GM19043 (cell line): ENCODE measurements around the gene APH1B.
"Not testable (repeated sequence)": the region's sequence is repeated elsewhere in the genome, so short reads cannot be mapped to it uniquely, and the experiment has no call there.

Experiments used
- ATAC-seq: cut with Tn5 transposase; IDR thresholded peaks from one replicate; pipeline ENCODE4 v1.9.1; 2021; ENCODE audit warnings: low read depth; ENCODE audit not compliant: unreplicated experiment

Gene APH1B

DNA sequence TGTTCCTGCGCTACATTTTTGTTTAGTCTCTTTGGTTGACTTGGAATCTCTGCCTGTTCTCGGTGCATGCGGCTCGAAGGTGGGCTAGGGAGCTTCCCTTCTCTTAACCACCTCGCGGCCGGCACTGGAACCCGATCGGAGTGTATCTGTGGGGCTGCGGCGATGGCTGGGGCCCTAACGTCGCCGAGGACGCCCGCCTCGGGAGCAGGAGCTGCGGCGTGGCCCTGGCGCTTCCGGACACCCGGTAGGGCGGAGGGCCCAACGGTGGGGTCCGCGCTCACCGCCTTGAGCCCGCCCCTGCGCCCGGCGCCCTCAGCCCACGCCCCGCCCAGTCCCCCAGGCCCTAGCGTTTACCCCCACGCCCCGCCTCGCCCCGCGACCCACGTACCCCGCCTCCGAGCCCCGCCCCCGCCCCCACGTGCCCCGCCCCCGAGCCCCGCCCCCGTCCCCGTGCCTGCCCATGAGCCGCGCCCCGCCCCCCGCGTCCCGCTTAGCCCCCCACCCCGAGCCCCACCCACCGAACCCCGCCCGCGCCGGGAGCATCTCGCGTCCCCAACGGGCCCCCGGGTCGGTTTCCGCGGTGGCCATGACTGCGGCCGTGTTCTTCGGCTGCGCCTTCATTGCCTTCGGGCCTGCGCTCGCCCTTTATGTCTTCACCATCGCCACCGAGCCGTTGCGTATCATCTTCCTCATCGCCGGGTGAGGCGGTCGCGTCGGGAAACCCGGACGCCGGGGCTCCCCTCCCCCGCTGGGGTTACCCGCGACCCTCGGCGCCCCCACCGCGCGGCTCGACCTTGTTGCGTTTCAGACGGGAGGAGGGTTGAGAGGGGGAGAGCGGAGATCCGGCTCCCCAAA is at the start of gene APH1B:
Gene APH1B (plus strand): TSS at position 568 of the 855 bp plus-strand sequence. CDS start 19 bp downstream, at position 587.
- peak; percentile 62 for ATAC-seq

- no peak for ATAC-seq
Measured at GRCh38 chr15:63227689-63228088, 49.7 kb upstream of the APH1B start.

GRCh38 chr15:63231206-63231605 is 46.2 kb upstream of the APH1B start:
- no peak for ATAC-seq

DNA sequence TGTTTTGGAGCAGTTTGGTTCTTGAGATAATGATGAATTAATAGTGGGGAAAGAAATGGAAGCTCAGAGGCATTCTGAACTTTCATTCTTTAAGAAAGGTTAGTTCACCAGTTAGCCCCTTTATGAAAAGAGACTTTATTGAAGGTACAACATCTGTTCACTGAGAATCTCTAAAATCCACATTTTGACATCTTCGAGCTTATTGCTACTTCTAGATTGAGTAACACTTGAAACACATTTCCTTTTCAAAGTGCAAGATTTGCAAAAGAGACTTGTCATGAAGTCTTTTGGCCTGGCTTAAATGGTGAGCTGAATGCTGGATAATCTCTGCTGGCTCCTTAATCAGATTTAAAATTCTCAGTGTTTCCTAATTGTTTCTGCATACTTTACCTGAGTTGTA is 45.7 kb upstream of the APH1B start:
- ATAC-seq: no peak

DNA sequence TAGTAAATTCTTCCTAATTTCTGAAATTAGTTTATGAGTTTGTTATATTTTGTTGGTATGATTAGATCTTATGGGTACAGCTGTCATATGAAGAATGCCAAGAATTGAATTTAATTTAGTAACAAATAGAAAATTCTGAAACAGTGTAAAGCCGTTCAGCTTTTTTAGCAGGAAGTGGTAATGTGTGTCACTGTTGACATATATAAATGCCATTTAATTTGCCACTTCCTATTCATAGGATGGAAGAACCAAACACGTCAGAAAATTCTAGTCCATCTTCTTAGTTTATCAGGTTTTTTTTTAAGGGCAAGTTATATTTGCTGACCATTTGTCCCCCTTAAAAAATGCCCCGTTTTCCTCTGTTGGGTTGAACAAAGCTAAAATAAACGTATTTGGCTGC is 45.0 kb upstream of the APH1B start:
- ATAC-seq: no peak

GRCh38 chr15:63232943-63233342 is 44.5 kb upstream of the APH1B start:
- ATAC-seq: no peak

DNA sequence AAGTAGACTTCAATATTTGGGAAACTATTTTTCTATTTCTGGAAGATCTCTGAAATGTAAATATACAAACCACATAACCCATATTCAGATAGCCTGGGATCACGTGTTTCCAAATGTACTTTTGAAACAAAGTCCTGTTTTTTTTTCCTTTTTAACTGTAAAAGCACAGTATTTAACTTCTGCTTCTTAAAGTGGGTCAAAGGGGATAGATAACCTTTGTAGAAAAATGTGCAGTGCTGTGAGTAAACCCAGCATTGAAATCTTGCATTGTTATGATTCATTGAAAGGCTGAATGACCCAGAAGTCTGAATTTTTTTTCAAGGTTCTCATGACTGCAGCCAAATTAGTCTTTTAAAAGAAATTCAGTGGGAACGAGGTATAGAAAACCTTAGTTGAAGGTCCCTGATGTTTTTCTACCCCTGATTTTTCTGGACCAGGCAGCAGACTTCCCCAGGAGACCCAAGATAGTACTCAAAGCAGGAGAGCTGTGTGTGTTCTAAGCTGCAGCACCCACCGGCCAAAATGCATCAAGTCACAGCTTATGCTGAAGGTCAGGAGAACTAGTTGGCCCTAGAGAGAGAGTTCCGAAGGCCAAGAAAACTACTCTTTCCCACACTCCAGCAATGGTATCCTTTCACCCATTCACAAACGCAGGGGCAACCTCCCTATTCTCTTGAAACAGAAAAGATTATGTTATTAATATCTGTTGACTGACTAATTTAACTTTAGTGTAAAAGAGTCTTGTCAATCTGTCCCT is 43.6 kb upstream of the APH1B start:
- ATAC-seq: no peak

DNA sequence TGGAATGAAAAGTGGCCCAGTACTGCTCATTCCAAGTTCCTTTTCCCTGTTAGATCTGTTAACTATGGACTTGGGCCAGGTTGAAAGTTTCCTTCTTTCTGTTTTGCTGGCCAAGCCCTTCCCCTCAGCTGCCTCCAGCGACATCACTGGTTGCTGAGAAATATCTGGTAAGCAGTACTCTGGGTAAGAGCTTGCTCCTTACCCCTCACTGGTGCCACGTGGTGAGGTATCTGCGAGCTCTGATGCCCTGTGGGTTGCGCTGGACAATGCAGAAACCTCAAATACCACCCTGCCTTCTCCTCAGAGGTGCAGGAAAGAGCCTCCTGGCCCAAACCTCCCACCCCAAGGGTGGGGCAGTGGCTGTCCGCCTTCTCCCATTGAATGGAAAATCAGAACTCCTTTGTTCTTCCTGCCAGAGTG is 42.9 kb upstream of the APH1B start:
- ATAC-seq: no peak

DNA sequence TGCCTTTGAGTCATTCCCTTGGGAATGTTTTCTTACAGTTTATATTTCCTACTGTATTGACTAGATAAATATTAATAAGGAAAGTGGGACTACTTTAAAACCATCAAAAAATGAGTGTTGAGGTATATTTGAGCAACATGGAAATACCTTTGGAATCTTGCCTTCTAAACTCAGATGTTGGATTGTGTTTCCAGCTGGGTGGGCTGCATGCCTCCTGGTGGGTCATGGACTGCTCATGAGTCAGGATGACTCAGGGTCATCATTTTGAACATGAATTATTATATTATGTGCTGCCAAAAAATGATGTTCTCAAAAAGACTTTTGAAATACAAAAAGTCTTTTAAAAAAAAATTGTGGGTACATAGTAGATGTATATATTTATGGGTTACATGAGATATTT is 41.1 kb upstream of the APH1B start:
- no peak for ATAC-seq

DNA sequence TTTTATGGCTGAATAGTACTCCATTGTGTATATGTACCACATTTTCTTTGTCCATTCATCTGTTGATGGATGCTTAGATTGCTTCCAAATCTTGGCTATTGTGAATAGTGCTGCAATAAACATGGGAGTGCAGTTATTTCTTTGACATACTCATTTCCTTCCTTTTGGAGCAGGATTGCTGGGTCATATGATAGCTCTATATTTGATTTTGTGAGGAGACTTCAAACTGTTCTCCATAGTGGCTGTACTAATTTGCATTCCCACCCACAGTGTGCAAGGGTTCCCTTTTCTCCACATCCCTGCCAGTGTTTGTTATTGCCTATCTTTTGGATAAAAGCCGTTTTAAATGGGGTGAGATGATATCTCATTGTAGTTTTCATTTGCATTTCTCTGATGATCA is 40.3 kb upstream of the APH1B start:
- ATAC-seq: not testable (repeated sequence)

DNA sequence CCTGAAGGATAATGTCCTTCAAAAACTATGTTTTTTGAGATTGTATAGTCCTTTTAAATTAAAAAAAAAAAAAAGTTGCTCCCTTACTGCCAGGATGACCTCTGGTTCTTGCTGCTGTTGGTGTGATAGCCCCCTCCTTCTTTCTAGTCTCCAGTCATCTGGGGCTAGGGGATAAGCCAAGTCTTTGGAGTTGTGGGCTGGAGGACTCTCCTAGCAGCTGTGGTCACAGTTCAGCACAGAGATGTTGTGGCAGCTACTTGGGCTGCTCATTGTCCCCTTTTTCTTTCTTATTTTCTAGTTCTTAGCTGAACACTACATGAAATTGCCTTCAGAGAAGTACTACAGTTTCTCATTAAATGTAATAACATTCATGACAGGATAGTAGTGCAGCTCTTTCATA is 39.2 kb upstream of the APH1B start:
- ATAC-seq: no peak

GRCh38 chr15:63238796-63239195 is 38.6 kb upstream of the APH1B start:
- ATAC-seq: no peak

- no peak for ATAC-seq
Measured at GRCh38 chr15:63240109-63240508, 37.3 kb upstream of the APH1B start.

DNA sequence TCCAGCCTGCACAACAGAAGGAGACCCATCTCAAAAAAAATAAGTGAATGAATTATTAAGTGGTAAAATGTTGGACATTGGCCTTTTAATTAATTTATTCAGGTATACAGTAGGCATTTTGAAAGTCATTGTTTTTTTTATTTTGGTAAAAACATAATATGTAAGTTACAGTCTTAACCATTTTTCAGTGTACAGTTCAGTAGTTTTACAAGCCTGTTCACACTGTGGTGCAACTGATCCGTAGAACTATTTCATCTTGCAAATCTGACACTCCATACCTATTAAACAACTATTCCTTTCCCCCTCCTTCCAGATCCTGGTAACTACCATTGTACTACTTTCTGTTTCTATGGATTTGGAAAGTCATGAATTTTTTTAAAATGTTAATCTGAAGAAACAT is 36.1 kb upstream of the APH1B start:
- no peak for ATAC-seq

GRCh38 chr15:63243101-63243500 is 34.3 kb upstream of the APH1B start:
- no peak for ATAC-seq

GRCh38 chr15:63243776-63244175 is 33.6 kb upstream of the APH1B start:
- ATAC-seq: no peak

- ATAC-seq: no peak
Measured at GRCh38 chr15:63244399-63244798, 33.0 kb upstream of the APH1B start.

- ATAC-seq: no peak
Measured at GRCh38 chr15:63244976-63245645, 32.3 kb upstream of the APH1B start.

GRCh38 chr15:63246691-63247469 is 30.5 kb upstream of the APH1B start:
- no peak for ATAC-seq

DNA sequence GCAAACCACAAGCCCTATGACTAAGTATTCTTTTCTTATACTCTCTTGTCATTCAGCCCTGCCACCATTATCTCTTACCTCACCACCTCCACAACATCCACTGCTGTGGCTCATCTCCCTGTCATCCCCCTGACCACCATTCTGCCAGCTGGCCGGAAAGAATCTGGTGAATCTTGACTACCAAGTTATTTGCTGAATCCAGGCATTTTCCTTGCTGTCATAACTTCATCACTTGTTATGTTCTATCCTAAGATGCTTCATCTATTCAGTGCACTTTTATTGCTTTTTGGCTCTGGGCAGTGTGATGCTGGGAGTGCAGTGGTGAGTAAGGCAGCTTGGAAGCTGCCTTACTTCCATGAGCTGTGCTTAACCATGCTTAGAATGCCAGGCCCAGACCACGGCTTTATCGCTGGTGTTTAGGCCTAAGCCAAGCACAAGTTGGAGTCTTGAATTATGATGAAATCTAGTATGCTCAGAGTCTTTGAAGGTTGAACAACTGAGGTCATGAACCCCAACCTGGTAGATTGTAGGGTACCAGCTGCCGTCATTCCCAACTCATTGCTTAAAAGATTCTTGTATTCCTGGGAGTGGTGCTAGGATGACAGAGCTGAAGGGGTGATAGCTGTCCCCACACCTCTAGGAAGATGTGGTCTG is 27.0 kb upstream of the APH1B start:
- ATAC-seq: no peak
